GM12801 (cell line): ENCODE results near the gene BDKRB1.

ENCODE experiments used
- TF ChIP-seq, protein P1 (sequence below): IDR thresholded peaks from one replicate; pipeline ENCODE4 v1.5.1; 2011; ENCODE audit warnings: control low read depth; ENCODE audit not compliant: insufficient read length; ENCODE audit errors: extremely low read depth

Gene BDKRB1

DNA sequence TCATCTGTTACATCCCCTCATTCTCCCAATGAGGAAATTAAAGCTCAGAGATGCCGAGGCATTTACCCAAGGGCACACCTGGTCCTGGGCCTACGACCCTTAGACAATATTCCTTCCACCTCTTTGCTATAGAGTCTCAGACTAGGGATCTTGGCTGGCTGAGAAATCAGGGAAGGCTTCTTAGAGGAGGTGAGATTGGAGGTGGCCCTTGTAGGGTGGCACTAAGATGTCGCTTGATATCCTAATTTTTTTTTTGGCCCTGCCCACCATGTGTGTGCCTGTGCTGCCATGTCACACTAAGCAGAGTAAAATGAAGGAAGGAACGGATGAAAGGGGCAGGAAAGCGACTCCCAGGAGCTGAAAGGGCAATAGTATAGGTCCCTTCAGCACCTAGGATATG is 30.8 kb upstream of the BDKRB1 start:
- TF ChIP-seq, protein P1, sequence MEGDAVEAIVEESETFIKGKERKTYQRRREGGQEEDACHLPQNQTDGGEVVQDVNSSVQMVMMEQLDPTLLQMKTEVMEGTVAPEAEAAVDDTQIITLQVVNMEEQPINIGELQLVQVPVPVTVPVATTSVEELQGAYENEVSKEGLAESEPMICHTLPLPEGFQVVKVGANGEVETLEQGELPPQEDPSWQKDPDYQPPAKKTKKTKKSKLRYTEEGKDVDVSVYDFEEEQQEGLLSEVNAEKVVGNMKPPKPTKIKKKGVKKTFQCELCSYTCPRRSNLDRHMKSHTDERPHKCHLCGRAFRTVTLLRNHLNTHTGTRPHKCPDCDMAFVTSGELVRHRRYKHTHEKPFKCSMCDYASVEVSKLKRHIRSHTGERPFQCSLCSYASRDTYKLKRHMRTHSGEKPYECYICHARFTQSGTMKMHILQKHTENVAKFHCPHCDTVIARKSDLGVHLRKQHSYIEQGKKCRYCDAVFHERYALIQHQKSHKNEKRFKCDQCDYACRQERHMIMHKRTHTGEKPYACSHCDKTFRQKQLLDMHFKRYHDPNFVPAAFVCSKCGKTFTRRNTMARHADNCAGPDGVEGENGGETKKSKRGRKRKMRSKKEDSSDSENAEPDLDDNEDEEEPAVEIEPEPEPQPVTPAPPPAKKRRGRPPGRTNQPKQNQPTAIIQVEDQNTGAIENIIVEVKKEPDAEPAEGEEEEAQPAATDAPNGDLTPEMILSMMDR = no peak

DNA sequence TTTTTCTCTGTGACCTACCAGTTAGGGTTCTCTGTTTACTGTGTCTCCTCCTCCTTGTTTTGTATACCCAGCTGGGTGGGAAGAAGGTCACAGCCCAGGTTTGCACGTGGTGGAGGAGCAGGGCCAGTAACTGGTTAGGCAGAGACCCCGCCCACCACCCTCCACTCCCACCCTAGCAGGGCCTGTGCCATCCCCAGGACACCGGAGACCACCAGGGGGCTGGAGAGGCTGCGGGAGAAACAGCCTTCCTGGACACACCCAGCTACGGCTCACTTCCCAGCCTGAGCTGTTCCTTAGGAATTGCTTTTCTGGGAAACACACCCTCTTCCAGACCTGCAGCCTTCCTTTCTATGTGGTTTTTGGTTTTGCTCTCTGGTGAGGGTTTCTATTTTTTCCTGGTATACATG is 30.3 kb upstream of the BDKRB1 start:
- TF ChIP-seq, protein P1 = no peak

DNA sequence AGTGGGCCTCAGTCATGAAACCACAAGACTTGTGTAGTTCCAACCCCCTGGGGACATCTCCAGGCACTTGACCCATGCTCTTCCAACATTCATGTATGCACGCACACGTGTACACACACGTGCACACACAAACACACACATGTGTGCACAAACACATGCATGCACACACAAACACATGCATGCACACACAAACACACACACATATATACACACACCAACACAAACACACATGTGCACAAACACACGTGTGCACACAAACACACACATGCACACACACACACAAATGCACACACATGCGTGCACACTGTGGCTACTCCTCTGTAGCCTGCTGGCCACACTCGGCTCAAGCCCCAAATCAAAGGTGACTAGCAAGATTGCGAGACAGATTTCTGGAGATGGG is 28.6 kb upstream of the BDKRB1 start:
- TF ChIP-seq, protein P1 = no peak

DNA sequence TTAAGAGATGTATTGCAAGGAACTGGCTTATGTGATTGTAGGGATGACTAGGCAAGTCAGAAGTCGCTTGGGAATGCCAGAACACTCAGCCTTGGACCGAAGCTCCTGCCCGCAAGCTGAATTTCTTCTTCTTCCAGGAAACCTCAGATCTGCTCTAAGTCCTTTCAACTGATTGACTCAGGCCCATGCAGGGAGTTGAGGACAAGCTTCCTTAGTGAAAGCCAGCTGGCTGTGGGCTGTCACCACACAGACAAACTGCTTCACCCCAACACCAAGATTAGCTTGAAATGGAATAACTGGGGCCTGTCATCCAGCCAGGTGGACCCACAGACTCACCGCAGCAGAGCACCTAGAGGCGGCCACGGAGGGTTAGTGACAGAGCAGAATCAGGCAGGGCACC is 26.7 kb upstream of the BDKRB1 start:
- TF ChIP-seq, protein P1 = no peak

DNA sequence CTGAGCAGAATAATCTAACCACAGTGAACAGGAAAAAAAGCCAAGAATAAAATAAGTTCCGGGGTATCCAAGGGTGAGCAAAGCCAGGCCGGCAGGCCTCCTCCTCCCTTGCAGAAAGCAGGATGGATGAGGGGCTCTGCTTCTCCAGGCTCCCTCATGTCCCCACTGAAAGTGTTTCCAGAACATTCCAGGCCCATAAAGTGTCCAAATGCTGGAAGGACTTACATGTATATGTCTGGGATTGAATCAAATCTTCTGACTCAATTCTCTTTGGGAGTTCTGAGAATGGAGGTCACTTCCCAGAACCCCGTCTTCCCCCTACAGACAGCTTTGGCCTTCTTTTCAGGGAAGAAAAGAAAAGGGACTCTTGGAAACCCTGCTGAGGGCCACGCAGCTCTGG is 25.0 kb upstream of the BDKRB1 start:
- TF ChIP-seq, protein P1 = no peak

DNA sequence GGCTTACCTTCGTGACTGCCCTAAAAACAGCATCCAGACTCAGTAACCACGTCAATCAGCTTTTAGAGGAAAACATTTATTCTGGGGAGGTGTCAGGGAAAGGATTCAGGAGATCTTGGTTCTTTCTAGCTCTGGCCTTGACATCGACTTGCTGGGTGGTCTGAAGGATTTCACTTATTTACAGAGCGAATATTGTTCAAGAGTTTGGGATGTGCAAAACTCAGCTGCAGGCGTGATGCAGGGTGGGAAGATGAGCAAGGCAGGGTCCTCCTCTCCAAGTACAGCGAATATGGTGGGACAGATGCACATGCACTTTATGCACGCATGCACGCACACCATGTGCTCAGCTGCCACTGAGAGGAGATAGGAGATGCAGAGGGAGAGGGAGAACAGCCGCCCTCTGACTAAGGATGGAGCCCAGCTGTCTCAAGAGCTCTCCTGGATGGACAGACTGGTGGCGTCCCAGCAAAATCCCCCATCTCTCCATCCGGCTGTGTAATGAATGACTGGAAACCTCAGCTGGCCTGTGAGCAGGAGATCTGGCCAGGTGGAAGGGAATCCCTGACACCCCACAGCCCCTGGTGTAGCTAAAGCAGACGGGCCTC is 24.4 kb upstream of the BDKRB1 start:
- TF ChIP-seq, protein P1 = no peak

DNA sequence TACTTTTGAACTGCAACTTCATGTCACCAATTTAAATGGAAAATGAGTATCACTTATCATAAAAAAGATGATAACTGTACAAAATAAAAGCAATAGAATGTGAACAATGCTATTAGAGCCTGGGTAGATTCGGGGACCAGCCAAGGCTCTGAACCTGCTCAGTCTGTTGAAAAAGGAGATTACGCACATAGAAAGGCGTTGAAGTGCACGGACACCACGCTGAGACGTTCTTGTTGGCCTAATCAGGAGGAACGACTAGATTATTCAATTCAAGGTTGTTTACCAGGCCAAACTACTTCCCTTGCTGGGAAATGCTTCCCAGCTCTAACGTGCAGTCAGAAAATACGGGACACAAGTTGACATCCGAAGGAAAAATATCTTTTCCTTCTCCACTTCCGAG is 23.5 kb upstream of the BDKRB1 start:
- TF ChIP-seq, protein P1 = no peak
